ENCODE measurements around the gene NFKBIE. TPM values are rescaled to one million over a fixed set of nuclear protein-coding genes. Genes with fewer than 3 reads are reported as not detected.

NFKBIE gene
- total and polyA plus RNA-seq, 2 of the 13 experiments (the other 11 are each of a cell fraction or from before 2014, with no cell fraction given) = 6.7 to 14.5 TPM

DNA sequence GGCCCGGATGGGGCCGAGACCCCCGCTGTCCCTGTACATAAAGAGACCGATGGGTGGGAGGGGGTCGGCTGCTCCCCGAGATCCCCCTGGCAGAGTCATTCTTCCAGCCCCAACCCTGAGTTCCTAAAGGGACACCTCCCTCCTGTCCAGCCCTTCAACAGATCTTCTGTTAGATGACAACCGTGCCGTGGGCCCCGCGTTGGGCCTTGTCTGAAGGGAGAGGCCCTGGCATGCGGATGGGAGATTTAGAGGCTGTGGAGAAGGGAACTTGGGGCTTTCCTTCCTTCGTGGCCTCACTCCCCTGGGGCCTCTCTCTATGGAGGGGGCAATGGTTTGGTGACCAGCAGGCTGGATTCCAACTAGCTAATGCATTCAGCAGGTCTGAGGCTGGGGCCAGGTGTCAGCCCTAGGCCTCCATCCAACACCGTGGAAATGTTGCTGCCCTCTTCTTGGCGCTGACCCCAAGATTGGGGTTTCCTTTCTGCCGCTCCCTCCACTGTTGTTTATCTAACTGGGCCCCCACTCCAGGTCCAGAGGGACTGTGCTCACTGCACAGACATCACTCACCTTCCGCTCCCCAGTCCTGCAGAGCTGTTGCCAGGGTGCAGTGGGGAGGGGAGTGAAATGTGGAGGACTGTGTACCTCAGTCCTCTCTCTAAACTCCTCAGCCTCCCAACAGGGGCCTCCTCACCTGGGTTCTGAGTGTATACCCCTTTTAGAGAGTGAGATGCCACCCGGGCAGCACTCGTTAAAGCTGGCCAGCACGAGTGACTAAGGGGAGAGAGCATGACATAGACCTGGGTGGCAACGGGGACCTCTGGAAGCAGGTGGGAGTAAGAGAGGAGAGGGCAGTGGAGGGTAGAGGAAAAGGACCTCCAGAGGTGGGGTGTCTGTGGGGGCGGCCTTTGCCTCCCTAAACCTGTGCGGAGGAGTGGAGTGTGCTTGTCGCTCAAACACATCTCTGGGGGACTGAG is 11.6 kb upstream of the NFKBIE start (continued):
- TF ChIP-seq SAP130 (CRISPR knock-in tag; IDR thresholded peaks at IDR 0.05; ENCODE audit: low read depth) = no peak
- TF ChIP-seq NFE2L2 (IDR thresholded peaks at IDR 0.05; ENCODE audit: low read length) = no peak
- TF ChIP-seq FIP1L1 (IDR thresholded peaks at IDR 0.05; ENCODE audit: borderline replicate concordance, insufficient read depth, low read depth, low read length) = no peak
- TF ChIP-seq, protein P1, sequence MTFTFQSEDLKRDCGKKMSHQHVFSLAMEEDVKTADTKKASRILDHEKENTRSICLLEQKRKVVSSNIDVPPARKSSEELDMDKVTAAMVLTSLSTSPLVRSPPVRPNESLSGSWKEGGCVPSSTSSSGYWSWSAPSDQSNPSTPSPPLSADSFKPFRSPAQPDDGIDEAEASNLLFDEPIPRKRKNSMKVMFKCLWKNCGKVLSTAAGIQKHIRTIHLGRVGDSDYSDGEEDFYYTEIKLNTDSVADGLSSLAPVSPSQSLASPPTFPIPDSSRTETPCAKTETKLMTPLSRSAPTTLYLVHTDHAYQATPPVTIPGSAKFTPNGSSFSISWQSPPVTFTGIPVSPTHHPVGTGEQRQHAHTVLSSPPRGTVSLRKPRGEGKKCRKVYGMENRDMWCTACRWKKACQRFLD (CRISPR knock-in tag; IDR thresholded peaks at IDR 0.05; ENCODE audit: borderline replicate concordance) = 0 out of 2 replicates have a peak, but pooled peaks have one; percentile 57
- TF ChIP-seq, protein P2, sequence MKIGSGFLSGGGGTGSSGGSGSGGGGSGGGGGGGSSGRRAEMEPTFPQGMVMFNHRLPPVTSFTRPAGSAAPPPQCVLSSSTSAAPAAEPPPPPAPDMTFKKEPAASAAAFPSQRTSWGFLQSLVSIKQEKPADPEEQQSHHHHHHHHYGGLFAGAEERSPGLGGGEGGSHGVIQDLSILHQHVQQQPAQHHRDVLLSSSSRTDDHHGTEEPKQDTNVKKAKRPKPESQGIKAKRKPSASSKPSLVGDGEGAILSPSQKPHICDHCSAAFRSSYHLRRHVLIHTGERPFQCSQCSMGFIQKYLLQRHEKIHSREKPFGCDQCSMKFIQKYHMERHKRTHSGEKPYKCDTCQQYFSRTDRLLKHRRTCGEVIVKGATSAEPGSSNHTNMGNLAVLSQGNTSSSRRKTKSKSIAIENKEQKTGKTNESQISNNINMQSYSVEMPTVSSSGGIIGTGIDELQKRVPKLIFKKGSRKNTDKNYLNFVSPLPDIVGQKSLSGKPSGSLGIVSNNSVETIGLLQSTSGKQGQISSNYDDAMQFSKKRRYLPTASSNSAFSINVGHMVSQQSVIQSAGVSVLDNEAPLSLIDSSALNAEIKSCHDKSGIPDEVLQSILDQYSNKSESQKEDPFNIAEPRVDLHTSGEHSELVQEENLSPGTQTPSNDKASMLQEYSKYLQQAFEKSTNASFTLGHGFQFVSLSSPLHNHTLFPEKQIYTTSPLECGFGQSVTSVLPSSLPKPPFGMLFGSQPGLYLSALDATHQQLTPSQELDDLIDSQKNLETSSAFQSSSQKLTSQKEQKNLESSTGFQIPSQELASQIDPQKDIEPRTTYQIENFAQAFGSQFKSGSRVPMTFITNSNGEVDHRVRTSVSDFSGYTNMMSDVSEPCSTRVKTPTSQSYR (CRISPR knock-in tag; IDR thresholded peaks at IDR 0.05; ENCODE audit: borderline replicate concordance) = no peak
- no peak for TF ChIP-seq ARNTL (CRISPR knock-in tag; IDR thresholded peaks at IDR 0.05)
- TF ChIP-seq ZIK1 (CRISPR knock-in tag; IDR thresholded peaks at IDR 0.05; ENCODE audit: borderline replicate concordance, low read depth) = no peak
- no peak for TF ChIP-seq NR2C2 (CRISPR knock-in tag; IDR thresholded peaks at IDR 0.05; ENCODE audit: borderline replicate concordance)
- 0 out of 2 replicates have a peak, but pooled peaks have one; percentile 38 for TF ChIP-seq ZNF678 (CRISPR knock-in tag; IDR thresholded peaks at IDR 0.05)
- TF ChIP-seq CBX2 (IDR thresholded peaks at IDR 0.05; ENCODE audit: low read depth, low read length) = no peak
- TF ChIP-seq CBX2 (CRISPR knock-in tag; IDR thresholded peaks at IDR 0.05; ENCODE audit: low read depth) = no peak
- TF ChIP-seq, protein P3, sequence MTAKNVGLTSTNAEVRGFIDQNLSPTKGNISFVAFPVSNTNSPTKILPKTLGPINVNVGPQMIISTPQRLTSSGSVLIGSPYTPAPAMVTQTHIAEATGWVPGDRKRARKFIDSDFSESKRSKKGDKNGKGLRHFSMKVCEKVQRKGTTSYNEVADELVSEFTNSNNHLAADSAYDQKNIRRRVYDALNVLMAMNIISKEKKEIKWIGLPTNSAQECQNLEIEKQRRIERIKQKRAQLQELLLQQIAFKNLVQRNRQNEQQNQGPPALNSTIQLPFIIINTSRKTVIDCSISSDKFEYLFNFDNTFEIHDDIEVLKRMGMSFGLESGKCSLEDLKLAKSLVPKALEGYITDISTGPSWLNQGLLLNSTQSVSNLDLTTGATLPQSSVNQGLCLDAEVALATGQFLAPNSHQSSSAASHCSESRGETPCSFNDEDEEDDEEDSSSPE (CRISPR knock-in tag; IDR thresholded peaks at IDR 0.05) = no peak
- TF ChIP-seq ZNF550 (CRISPR knock-in tag; IDR thresholded peaks at IDR 0.05; ENCODE audit: borderline replicate concordance) = no peak

All from HepG2 (cell line).